ENCODE measurements around the gene CCDC57.

Gene CCDC57

DNA sequence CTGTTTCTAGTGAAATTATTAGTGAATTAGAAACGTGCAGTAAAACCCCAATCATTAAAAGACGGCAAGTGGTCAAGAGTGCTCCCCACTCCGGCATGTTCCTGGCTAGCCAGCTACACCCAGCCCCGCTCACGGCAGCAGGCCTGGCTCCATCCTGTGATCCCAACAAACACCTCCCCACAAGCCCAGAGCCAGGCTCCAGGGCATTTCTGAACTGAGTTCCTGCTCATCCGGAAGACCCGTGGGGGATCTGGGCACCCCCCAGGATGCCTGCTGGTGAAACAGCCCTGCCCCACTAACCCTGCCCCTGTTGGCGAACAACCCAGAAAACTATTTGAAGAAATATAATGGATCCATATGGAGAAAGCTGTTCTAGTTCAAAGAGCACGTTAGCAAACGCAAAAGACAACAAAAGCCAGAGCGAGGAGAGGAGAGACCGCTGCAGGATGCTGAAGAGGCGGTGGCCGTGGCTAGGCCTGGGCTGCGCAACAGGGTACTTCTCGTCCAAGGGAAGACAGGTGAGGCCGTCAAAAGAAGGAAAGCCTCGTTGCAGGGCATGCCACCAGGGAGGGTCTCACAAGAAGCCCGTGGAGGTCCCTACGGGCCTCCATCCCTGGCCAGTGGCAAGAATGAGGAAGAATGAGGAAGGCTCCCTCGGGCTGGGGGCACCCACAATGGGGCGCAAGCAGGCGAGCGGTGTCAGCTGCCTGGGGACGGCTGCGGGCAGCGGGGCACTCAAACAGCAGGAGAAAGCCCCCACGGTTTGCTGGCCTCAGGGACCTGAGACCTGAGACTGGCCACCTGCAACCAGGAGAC is 35.4 kb upstream of the CCDC57 start:
- FAIRE-seq, result no peak
- no peak for DNase-seq (ENCODE audit: extremely low spot score, insufficient read length, low read depth)

DNA sequence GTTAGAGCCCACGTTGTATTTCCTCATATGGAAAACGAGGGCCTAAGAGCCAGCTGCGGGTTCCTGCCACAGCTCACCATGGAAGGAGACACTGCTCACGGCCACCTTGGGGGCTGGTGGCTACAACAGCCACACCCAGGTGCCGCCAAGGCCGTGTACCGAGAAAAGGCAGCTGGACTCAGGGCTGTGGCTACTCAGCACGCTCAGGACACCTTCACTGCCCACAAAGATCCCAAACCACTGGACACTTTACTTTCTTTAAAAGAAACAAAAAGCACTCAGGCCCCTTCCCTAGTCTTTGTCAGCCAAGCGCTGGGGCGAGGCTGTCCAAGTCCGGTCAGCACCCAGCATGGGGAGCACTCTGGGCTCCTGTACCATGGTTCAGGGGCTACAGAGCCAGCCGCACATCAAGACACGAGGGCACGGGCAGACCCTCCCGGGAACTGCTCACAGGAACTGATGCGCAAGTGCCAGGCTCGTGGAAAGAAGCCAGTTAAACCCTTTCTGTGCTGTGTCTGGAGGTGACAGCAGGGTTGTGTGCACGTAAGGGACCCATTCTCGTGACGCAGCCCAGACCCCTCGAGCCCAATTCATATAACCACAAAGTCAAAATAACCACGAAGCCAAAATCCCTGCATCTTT is 34.7 kb upstream of the CCDC57 start:
- FAIRE-seq (no peak), DNase-seq (ENCODE audit: extremely low spot score, insufficient read length, low read depth) (no peak)

DNA sequence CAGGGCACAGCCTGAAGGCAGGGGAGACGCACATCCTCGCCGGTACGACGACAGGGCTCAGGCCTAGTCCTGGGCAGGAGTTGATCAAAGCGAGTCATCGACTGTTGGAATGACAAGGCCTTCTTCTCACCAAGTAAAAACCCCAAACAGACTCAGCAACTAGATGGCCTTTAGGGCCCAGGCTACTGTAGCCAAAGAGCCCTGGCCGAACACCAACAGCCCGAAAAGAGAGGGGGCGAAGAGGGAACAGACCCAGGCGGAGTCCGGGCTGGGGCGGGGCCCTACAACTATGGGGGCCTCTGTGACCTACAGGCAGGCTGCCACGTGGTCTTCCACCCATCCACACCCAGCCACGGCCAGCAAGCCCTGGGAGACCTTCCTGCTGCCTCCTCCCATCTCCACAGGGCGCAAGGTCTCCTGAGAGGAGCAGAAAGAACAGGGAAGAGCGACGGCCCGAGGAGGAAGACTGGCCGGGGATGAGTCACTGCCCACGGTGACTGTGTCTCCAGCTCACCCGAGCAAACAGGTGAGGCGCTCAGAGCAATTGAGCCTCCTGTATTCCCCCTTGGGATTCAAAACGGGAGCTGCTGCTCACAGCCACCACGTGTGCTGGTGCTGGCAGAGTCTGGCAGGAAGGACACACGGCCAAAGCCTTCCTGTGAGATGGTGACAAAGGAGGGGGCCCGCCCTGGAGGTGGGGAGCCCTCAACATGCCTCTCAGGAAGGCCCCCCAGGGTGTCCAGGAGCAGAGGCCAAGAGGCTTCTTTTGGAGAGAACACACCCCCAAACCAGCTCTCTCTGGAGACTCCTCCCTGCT is 33.9 kb upstream of the CCDC57 start:
- DNase-seq (ENCODE audit: extremely low spot score, insufficient read length, low read depth) (no peak), FAIRE-seq (no peak)

DNA sequence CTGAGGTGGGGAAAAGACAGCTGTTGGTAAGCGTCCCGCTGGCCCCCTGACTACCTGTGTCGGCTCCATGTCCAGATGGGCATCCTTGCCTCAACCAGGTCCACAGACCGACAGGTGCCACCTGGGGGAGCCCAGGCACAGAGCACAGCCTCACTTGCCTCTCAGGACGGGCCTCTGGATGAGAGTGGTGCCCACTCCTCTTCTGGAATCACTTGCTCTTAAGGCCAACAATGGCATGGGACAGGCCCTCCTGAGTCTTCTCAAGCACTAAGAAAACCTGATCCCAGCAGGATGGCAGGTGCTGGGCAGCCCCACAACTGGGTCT is 33.4 kb upstream of the CCDC57 start:
- FAIRE-seq, result no peak
- no peak for DNase-seq (ENCODE audit: extremely low spot score, insufficient read length, low read depth)

DNA sequence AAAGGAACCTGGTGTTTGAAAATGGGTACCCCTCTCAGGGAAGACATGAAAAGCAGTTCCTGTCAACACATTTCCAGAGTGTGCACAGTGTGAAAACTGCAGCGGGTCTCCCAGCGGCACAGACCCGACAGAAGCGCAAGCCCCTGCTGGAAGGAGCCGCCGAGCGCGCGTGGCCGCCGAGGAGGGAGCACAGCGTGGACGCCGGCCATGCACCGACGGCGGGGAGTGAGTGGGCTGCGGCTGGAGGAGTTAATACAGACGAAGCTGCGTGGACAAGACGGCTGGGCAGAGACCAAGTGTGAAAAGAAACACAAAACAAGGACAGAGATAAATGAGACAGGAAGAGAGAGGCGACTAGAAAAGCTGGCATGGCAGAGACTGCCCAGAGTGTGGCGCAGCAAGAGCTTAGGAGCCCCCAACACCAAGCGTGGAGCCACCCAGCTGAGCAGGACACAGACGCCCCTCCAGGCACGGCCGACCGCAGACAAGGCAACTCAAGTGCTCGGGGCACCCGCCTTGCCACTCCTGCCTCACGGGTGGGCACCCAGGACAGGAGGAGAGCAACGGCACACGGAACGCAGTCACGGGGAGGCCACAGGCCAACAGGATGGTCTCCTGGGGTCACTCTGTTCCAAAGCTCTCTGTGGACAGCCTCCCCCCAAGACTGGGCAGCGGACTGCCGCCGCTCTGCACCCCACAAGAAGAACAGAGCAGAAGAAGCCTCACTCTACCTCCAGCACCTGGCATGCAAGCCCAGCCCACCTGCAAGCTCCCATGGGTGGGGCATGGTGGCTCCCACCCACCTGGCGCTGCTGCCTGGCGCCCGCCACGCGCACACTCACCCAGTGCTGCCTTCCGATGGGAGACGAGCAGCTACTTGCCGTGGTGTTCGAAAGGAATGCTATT is 32.7 kb upstream of the CCDC57 start:
- no peak for FAIRE-seq
- DNase-seq (ENCODE audit: extremely low spot score, insufficient read length, low read depth), result no peak

DNA sequence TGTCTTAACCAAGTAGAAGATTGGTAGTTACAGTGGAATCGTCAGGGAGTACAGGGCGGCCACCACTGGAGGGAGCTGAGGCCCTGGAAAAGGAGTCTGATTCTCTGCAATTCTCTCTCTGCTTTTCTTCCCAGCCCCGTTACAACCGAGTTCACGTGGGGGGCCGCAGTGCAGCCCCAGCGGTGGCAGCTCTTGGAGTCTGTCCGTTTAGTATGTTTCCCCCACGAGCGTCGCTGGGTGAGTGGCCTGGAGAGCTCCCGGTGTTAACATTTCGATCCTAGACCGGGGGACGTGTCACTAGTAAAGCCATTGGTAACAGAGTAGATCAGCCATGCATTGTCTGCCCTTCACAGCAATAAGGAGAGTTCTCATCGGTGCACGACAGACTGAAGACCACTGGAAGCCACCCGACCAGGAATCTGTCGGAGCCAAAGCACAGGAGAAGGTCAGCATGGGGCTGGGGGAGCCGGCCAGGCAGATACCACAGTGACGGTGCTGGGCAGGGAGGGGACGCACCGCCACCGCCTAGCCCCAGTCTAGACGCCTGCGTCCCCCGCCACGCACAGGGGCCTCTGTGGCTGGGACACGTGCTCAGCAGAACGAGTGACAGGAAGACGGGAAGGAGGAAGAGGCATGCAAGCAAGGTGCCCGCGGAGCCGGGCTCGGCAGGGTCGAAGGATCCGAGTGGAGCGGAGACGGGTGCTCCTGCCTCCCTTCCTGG is 31.9 kb upstream of the CCDC57 start:
- FAIRE-seq (no peak), DNase-seq (ENCODE audit: extremely low spot score, insufficient read length, low read depth) (no peak)

DNA sequence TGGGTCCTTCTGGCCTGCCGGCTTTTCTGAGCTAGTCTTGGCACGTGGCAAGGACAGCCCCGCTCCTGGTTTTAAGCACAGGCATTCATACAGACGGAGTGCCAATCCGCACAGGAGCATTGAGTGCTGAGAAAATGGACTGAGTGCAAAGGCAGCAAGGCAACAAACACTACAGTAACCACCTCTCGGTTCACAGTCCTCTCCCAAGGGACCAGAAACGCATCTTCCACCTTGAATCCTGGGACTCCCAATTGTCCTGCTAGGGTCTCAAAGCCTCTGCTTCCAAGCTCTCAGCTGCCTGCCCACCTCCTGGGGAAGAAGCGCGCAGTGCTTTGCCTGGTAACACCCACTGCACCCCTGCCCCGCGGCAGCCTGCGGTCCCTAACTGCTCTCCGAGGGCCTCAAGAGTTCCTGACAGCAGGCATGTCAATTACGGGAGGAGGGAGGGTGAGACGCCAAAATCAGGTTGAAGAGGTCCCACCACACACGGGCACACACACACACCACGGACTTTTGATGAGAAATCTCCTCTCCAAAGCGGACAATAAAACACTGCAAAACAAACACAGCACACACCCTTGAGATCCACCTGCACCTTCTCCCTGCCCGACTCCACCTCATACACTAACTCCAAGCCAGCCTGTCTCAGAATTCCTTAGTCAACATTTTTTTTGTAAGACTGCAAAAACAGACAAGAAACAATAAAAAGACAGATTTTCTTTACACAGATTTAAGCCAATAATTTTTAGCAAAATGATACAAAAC is 31.2 kb upstream of the CCDC57 start:
- DNase-seq (ENCODE audit: extremely low spot score, insufficient read length, low read depth) (no peak), FAIRE-seq (no peak)

DNA sequence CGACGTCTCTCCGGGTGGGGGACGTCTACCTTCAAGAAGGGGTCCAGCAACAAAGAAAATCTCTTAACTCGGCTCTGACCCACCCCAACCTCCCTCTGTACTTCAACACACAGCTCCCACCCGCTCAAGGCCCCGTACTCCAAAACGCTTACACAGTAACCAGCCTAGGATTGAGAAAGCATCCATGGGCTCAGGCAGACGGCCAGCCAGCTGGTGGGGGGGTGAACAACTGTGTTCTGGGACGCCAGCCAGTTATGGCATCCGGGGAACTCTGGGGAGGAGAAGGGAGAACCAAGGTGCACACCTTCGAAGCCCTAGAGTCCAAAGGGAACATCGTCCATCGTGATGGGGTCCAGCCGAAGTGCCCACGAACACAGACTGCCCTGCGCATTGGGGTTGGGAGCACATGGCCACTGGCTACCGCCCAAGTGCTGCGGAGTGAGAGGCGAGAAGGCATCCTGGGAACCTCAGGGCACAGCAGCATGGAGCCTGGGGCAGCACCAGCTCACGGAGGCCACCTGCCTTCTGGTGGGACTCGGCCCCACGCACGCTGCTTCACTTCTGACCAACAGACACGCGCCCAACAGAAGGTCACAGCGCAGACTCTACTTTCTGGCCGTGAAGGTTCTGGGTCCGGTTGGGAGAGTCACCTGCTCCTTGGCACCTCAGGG is 30.5 kb upstream of the CCDC57 start:
- FAIRE-seq, result no peak

DNA sequence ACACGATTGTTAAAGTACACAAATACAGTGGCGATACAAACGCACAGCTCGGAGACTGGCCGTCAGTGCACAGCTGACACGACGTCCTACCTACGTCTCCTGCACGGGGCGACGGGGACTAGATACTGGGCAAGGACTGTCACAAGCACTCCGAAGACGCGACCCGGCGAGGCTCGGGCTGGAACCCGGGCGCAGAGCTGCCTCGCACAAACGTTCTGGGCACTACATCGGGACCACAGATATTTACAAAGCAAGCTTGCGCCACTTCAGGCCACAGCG is 30.0 kb upstream of the CCDC57 start:
- FAIRE-seq, result no peak
- DNase-seq (ENCODE audit: extremely low spot score, insufficient read length, low read depth), result no peak

More for the DNA sequence above, 30.5 kb upstream of the CCDC57 start:
- no peak for DNase-seq (ENCODE audit: extremely low spot score, insufficient read length, low read depth)

DNA sequence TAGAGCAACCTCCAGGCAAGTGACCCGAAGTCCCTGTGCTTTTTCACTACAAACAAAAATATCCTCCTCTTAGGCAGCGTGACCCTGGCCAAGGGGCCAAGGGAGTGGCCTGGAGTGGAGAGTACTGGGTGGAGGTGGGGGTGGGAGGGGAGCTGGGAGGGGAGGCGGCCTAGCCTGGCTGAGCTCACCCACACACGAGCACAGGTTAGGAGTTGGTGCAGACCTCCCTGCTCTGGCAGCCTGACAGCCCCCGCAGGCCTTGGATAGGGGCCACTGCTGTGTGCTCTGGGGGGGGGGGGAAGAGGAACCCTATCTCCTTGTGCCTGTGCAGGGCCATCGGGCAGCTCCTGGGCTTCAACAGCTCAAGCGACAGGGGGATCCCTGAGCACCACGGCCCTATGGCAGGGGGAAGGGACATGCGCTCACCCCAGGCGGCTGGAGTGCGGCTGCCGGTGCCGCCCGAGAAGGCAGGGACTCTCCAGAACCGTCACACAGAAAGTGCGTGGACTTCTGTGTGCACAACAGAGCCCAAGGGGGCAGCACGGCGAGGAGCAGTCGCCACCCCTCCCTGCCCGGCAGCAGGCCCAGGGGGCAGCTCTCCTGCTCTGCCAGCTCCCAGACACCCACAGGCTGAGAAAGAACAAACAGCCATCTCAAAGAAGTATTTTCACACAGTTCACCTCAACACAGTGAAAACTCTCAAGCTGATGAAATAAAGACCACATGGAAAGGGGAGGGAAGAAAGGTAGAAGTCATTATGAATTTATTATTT is 29.5 kb upstream of the CCDC57 start:
- no peak for DNase-seq (ENCODE audit: extremely low spot score, insufficient read length, low read depth)
- no peak for FAIRE-seq

DNA sequence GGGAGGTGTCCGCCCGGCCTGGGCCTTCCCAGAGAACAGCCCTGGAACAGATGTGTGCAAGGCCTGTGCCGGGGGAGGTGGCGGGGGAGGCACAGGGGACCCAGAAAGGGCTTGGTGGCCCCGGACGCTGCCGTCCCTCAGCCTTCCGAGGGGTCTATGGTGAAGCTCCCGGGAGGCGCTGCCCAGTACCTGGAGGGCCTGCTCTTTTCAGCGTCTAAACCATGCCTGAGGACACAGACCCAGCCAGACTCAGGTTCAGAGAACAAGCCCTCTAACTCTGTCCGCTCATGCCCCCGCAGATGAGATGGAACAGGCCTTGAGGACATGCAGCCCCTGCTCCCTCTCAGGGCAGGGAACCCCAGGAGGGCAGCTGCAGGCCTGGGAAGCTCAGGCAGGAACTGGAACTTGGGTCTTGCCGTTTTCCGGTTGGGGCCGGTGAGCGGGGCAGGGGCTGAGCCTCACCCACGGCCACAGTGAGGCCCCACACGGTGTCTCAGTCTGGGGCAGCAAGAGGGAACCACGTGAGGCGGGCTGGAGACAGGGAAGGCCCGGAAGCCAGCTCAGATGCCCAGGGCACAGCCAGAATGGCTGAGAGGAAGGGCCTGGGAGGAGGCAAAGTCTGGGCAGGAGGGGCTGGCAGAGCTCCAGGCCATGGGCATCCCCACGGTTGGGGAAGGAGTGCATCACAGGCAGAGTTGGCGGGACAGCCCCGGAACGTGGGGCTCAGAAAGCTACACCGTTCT is 28.7 kb upstream of the CCDC57 start:
- FAIRE-seq (no peak), DNase-seq (ENCODE audit: extremely low spot score, insufficient read length, low read depth) (no peak)

DNA sequence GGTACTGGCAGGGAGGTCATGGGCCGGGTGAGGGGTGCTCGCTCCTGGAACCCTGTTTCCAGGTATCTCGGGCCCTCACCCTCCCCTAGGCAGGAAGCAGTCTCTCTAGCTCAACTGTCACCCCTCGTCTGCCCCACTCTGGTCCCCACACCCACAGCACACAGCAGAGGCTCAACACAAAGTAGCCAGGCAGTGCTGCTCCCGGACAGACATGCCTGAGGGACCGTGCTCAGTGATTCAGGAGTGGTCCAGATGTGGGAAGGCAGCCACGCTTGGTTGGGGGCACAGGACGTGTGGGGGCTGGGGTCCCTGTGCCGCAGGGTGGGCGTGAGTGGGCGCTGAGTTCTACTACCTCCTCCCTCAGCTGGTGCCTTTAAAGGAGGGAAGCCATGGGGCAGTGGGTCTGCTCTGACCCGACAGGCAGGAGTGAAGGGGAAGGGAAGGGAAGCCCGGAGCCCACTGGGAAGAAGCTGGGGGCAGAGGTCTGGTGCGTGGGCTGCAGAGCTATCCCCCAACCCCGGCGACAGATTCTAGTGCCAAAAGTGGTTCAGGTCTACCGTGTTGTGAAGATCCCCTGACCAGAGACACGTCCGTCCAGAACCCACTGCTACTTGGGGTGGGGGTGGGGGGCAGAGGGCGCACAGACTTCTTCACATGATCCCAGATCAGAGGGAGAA is 28.0 kb upstream of the CCDC57 start:
- DNase-seq (ENCODE audit: extremely low spot score, insufficient read length, low read depth), result no peak
- FAIRE-seq, result no peak

DNA sequence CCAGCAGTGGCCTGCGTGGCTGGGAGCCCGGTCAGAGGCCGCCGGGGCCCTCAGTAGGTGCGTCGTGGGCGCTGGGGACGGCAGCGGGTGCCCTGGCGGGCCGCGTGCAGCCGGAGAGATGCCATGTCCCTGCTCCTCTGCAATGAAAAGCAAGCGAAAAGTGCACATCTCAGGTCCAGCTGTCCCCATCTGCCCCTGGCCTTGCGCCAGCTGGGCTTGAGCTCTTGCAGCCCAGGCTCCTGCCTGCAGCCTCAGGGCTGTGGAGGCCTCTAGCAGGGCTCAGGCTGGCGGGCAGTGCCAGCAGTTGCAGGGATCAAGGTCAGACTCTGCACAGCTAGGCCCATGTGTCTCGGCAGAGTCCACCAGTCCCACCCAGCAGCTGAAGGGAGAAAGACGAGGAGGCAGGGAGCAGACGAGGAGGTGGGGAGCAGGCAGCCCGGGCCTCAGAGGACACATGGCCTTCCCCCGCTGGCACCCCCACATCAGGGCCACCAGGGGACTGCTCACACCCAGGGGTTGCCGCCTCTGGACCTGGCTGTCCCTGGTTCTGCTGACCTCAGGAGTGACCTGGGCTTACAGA is 27.4 kb upstream of the CCDC57 start:
- FAIRE-seq, result no peak

DNA sequence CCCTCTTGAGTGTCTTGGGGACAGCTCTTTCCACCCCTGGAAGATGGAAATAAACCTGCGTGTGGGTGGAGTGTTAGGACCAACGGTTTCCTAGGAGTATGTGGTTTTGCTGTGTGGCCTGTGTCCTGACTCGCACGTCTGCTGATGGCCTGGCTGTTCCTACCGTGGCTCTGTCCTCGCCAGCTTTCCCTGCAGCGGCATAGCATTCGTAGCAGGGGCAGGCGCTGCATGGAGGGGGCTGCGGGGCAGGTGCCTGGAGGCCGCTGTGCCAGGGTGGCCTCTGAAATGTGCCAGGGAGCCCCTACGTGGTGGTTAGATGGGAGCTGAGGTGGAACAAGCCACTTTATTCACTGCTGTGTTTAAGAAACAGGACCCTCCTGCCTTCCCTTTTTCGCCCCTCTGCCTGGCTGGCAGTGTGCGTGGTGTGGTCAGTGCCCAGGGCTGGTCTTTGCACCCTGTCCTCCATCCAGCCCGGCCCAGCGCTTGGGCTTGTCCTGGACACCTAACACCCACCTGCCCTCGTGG is 26.8 kb upstream of the CCDC57 start:
- FAIRE-seq, result no peak
- DNase-seq (ENCODE audit: extremely low spot score, insufficient read length, low read depth), result no peak

More for the DNA sequence above, 27.4 kb upstream of the CCDC57 start:
- DNase-seq (ENCODE audit: extremely low spot score, insufficient read length, low read depth), result no peak

DNA sequence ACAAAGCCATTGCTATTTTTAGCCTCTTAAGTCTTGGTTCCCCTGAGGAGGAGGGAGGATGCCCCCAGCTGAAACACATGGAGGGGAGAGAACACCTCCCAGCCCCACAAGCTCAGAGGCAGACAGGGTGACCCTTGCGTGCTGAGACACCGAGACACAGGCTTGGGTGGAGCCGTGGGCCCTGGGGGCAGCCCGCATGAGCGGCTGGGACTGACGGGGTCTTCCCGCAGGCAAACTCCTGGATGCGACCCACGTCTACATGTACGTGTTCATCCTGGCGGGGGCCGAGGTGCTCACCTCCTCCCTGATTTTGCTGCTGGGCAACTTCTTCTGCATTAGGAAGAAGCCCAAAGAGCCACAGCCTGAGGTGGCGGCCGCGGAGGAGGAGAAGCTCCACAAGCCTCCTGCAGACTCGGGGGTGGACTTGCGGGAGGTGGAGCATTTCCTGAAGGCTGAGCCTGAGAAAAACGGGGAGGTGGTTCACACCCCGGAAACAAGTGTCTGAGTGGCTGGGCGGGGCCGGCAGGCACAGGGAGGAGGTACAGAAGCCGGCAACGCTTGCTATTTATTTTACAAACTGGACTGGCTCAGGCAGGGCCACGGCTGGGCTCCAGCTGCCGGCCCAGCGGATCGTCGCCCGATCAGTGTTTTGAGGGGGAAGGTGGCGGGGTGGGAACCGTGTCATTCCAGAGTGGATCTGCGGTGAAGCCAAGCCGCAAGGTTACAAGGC is 26.0 kb upstream of the CCDC57 start:
- no peak for DNase-seq (ENCODE audit: extremely low spot score, insufficient read length, low read depth)
- FAIRE-seq, result peak; percentile 72
